Activated CD4-positive, alpha-beta T cell treated with anti-CD3 and anti-CD28 coated beads for 36 hours (primary cell): ENCODE data around the gene ZAR1. TPM values are rescaled to one million over a fixed set of nuclear protein-coding genes. Genes with fewer than 3 reads are reported as not detected.

ENCODE experiments used
- ATAC-seq: fragments of 200-7000 bp; cut with Tn5 transposase; one replicate; pipeline ENCODE4 v1.10.0; 2021; ENCODE audit warnings: mild to moderate bottlenecking, moderate library complexity
- CTCF ChIA-PET: fragments of 350-600 bp; sonication (Branson Sonifier 250); formaldehyde crosslinking; loops from one replicate; lab custom pipeline; 2021; ENCODE audit warnings: antibody characterized with exemption; lab: Charles Lee
- POLR2A ChIA-PET: fragments of 350-600 bp; sonication (Branson Sonifier 250); formaldehyde crosslinking; loops from one replicate; lab custom pipeline; 2021; ENCODE audit warnings: antibody characterized with exemption, inconsistent platforms; lab: Charles Lee
- DNase-seq: peaks from one replicate; pipeline ENCODE4 v3.0.0-alpha.2; 2020
- H3K27ac Mint-ChIP-seq: one replicate; pipeline ENCODE4 v1.8.0; 2021; ENCODE audit warnings: mixed read lengths
- H3K27me3 Mint-ChIP-seq: one replicate; pipeline ENCODE4 v1.8.0; 2021; ENCODE audit warnings: mixed read lengths
- H3K36me3 Mint-ChIP-seq: one replicate; pipeline ENCODE4 v1.8.0; 2021; ENCODE audit warnings: low read depth, mixed read lengths
- H3K4me1 Mint-ChIP-seq: one replicate; pipeline ENCODE4 v1.8.0; 2021; ENCODE audit warnings: mixed read lengths
- H3K4me3 Mint-ChIP-seq: one replicate; pipeline ENCODE4 v1.8.0; 2021; ENCODE audit warnings: mild to moderate bottlenecking, moderate library complexity, mixed read lengths
- H3K9me3 Mint-ChIP-seq: one replicate; pipeline ENCODE4 v1.8.0; 2021; ENCODE audit warnings: low read depth, mixed read lengths
- intact Hi-C, 2 experiments: fragments of 100-400 bp; cut with DNase I in 1 of 2; cut with micrococcal nuclease in 1 of 2; formaldehyde crosslinking; loops; one replicate each; pipeline versions ENCODE4 v1.14.2 to v1.15.1; 2022 to 2024; cut with DNase I, micrococcal nuclease
- total RNA-seq, 2 experiments: library from RNA; stranded (reverse); gene quantifications; one replicate each; pipeline ENCODE4 v1.2.3, GENCODE V29; 2021

The ZAR1 gene
- total RNA-seq, 2 experiments from 2014 or later, result not detected

GRCh38 chr4:48506716-48507115 is 16.7 kb downstream of the ZAR1 start:
- ChIA-PET CTCF (interaction anchor here (0.7 to 1.5 kb wide), 4 partner anchors 19 to 62 kb away, joined by 3 read pairs; no protein-coding TSS in a partner anchor), POLR2A (no interaction called here)
- no peak for DNase-seq
- Mint-ChIP-seq H3K9me3 (no peaks in the 10 kb centered on the region), H3K4me3 (no peak overlapping the region), H3K27me3 (no peaks in the 10 kb centered on the region), H3K4me1 (no peaks in the 10 kb centered on the region), H3K27ac (no peak overlapping the region), H3K36me3 (peaks cover 27% of the 10 kb centered on the region)
- intact Hi-C loops, result loop anchor here in 1 of 2 experiments (10.0 kb wide), 1 partner anchor 462 kb away; no protein-coding TSS in a partner anchor
- no peak for ATAC-seq

GRCh38 chr4:48509543-48509942 is 19.5 kb downstream of the ZAR1 start:
- H3K27ac Mint-ChIP-seq, result no peak overlapping the region
- POLR2A ChIA-PET, result interaction anchor here (0.5 kb wide), 1 partner anchor 44 kb away, joined by 3 read pairs; no protein-coding TSS in a partner anchor
- intact Hi-C loops, result loop anchor here in 1 of 2 experiments (10.0 kb wide), 1 partner anchor 465 kb away; no protein-coding TSS in a partner anchor
- DNase-seq, result no peak
- H3K9me3 Mint-ChIP-seq, result no peaks in the 10 kb centered on the region
- no peak overlapping the region for H3K4me3 Mint-ChIP-seq
- H3K27me3 Mint-ChIP-seq, result no peaks in the 10 kb centered on the region
- no peak for ATAC-seq
- H3K4me1 Mint-ChIP-seq, result no peaks in the 10 kb centered on the region
- H3K36me3 Mint-ChIP-seq, result peaks cover 39% of the 10 kb centered on the region
- CTCF ChIA-PET, result interaction anchor here (0.7 to 0.9 kb wide), 3 partner anchors 9 to 16 kb away, joined by 3 read pairs; no protein-coding TSS in a partner anchor

DNA sequence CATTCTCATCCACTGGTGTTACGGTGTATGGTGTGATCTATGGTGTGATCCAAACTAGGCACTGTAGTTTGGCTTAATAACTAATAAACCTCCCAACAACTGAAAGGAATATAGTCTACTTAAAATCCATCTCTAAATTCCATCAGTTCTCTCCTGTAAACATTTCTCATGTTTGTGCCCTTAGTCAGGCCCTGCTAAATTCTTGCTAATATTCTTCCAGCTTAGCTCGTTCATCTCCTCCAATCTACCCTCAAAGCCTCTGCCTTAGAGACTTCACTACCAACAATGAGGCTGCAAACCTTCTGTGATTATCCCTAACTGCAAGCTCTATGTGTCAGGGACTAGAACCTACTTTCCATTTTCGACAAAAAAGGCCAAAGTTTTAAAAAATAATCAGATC is 28.1 kb downstream of the ZAR1 start:
- H3K36me3 Mint-ChIP-seq, result peaks cover 42% of the 10 kb centered on the region
- H3K27ac Mint-ChIP-seq, result no peak overlapping the region
- DNase-seq (no peak), ATAC-seq (no peak)
- H3K27me3 Mint-ChIP-seq, result no peaks in the 10 kb centered on the region
- no peak overlapping the region for H3K4me3 Mint-ChIP-seq
- ChIA-PET POLR2A (no interaction called here), CTCF (interaction anchor here (0.6 to 1.1 kb wide), 3 partner anchors 17 to 227 kb away, joined by 3 read pairs; no protein-coding TSS in a partner anchor)
- intact Hi-C loops, result no loop called here
- H3K4me1 Mint-ChIP-seq, result no peaks in the 10 kb centered on the region
- H3K9me3 Mint-ChIP-seq, result no peaks in the 10 kb centered on the region

DNA sequence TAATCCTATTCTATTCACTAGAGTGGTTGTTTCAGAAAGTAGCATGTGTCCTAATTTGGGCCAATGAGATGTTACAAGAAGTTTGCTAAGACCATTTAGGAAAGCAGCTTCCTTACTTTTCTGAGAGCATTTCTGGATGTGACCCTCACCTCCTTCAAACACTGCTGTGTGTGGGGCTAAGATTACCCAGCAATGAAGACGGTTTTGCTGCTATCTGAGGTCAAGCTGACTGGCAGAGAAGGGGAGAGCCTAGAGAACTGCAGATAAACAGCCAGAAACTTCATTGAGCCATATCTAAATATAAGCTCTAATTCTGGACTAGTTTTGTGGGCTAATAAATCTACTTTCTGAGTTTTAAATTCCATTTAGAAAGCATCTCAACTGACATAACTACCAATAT is 36.4 kb downstream of the ZAR1 start:
- DNase-seq, result no peak
- CTCF ChIA-PET, result interaction anchor here (0.8 to 1.9 kb wide), 4 partner anchors 11 to 52 kb away, joined by 3 to 4 read pairs (median 4); no protein-coding TSS in a partner anchor
- POLR2A ChIA-PET, result interaction anchor here (0.5 kb wide), 1 partner anchor 436 kb away, joined by 9 read pairs; no protein-coding TSS in a partner anchor
- no peaks in the 10 kb centered on the region for H3K4me1 Mint-ChIP-seq
- no peak overlapping the region for H3K4me3 Mint-ChIP-seq
- no peak for ATAC-seq
- H3K27ac Mint-ChIP-seq, result peak overlapping the region; percentile 18
- H3K36me3 Mint-ChIP-seq, result peaks cover 57% of the 10 kb centered on the region
- no peaks in the 10 kb centered on the region for H3K27me3 Mint-ChIP-seq
- intact Hi-C loops, result no loop called here
- no peaks in the 10 kb centered on the region for H3K9me3 Mint-ChIP-seq

- ATAC-seq (no peak), DNase-seq (no peak)
- no peaks in the 10 kb centered on the region for H3K9me3 Mint-ChIP-seq
- ChIA-PET CTCF (interaction anchor here (1.5 kb wide), 1 partner anchor 41 kb away, joined by 4 read pairs; no protein-coding TSS in a partner anchor), POLR2A (no interaction called here)
- no peaks in the 10 kb centered on the region for H3K4me1 Mint-ChIP-seq
- intact Hi-C loops, result no loop called here
- no peak overlapping the region for H3K27ac Mint-ChIP-seq
- H3K27me3 Mint-ChIP-seq, result no peaks in the 10 kb centered on the region
- H3K36me3 Mint-ChIP-seq, result peaks cover 32% of the 10 kb centered on the region
- H3K4me3 Mint-ChIP-seq, result no peak overlapping the region
These were observed 48.3 kb downstream of the ZAR1 start for GRCh38 chr4:48538358-48538757.

DNA sequence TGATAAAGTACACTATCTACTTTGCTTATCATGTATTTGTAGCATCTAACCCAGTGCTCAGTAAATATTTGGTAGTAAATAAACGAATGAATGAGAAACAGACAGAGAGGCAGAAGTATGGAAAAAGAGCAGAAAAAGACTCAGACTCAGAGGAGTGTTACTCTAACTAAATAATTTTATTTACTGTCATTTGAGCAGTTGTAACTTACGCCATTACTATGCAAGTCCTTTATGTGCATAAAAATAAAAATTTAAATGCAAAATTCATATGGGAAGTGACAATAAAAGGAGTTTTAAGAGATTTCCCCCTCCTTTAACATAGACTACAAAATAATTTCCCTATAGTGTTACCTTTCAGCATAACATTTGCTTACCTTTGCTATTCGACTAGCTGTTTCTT is 49.5 kb downstream of the ZAR1 start:
- intact Hi-C loops, result no loop called here
- ATAC-seq (no peak), DNase-seq (no peak)
- ChIA-PET POLR2A (no interaction called here), CTCF (no interaction called here)
- Mint-ChIP-seq H3K36me3 (peaks cover 31% of the 10 kb centered on the region), H3K27ac (no peak overlapping the region), H3K4me1 (no peaks in the 10 kb centered on the region), H3K9me3 (no peaks in the 10 kb centered on the region), H3K4me3 (no peak overlapping the region), H3K27me3 (no peaks in the 10 kb centered on the region)

DNA sequence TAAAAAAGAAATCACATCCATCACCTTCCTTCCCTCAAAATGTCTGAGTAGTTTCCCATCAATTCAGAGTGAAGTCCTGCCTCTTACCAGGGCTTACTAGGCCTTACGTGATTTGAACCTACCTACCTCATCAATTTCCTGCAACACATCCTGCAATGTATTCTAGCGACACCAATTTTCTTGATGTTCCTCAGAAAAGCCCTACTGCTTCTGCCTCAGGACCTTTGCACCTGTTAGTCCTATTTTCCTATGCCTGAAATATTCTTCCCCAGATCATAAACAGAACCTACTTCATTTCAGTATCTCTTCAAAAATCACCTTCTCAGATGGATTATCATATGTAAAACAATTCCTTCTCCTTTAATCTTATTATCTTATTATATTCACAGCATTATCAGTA is 52.8 kb downstream of the ZAR1 start:
- ChIA-PET CTCF (interaction anchor here (0.6 to 1.2 kb wide), 2 partner anchors 17 to 234 kb away, joined by 3 to 4 read pairs; no protein-coding TSS in a partner anchor), POLR2A (no interaction called here)
- ATAC-seq (no peak), DNase-seq (no peak)
- Mint-ChIP-seq H3K27ac (no peak overlapping the region), H3K4me3 (no peak overlapping the region), H3K36me3 (peaks cover 40% of the 10 kb centered on the region), H3K4me1 (no peaks in the 10 kb centered on the region), H3K27me3 (no peaks in the 10 kb centered on the region), H3K9me3 (no peaks in the 10 kb centered on the region)
- intact Hi-C loops, result loop anchor here in 1 of 2 experiments (5.0 kb wide), 1 partner anchor 96 kb away; no protein-coding TSS in a partner anchor

DNA sequence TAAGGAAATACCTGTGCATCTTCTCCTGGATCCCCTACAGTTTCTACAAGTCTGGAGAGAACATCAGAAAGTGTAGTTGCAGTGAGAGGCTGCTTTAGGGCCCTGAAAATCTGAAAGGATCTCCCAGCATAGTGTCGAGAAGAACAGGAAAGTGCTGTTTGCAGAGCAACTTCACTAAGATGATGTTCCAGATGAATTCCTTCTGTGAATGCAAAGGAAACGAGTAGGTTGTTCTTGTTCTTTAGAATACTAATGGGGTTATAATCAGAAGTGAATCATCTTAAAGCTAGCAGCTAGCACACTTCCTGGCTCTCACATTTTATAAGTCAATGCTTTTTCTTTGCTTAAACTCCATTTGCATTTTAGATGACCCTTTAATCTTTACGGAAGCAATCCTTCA is 53.7 kb downstream of the ZAR1 start:
- intact Hi-C loops, result loop anchor here in 1 of 2 experiments (5.0 kb wide), 1 partner anchor 96 kb away; no protein-coding TSS in a partner anchor
- Mint-ChIP-seq H3K4me3 (no peak overlapping the region), H3K27ac (no peak overlapping the region), H3K36me3 (peaks cover 40% of the 10 kb centered on the region), H3K9me3 (no peaks in the 10 kb centered on the region), H3K27me3 (no peaks in the 10 kb centered on the region), H3K4me1 (no peaks in the 10 kb centered on the region)
- DNase-seq (no peak), ATAC-seq (no peak)
- ChIA-PET CTCF (no interaction called here), POLR2A (no interaction called here)

Other genes with a start within 250 kb of the ZAR1 start
- gene TEC, start 220.4 kb upstream of the ZAR1 start, total RNA-seq, result 1 to 10 TPM; 3.5 to 4.3 TPM
- 100 to 1,000 TPM in 1 of 2 experiments, 10 to 100 TPM in 1; 55.7 to 140 TPM for gene SLAIN2, start 148.7 kb upstream of the ZAR1 start, total RNA-seq
- gene SLC10A4, start 6.9 kb upstream of the ZAR1 start, total RNA-seq, result not detected